ENCODE measurements around the gene DYNC1H1.

The DYNC1H1 gene

GRCh38 chr14:101964297-101965180, at the start of gene DYNC1H1:
TSS of gene DYNC1H1 (plus strand) at chr14:101964573. CDS start at chr14:101964692, 119 bp downstream.
- peak within 1 kb of the TSS; percentile 88 for H3K9ac ChIP-seq (ENCODE audit: insufficient read length)
- peaks cover 27% of the 10 kb centered on the region for H3K36me3 ChIP-seq (ENCODE audit: insufficient read depth, low read length)
- H3K4me3 ChIP-seq = peak within 1 kb of the TSS; percentile 87
- peak within 1 kb of the TSS; percentile 99 for H3K27ac ChIP-seq
- no peak for DNase-seq (ENCODE audit: low read depth, low spot score)
- TF ChIP-seq FOXP2 (optimal IDR thresholded peaks at IDR 0.05; ENCODE audit: control extremely low read depth, extremely low read length, insufficient read depth) = no peak
- TF ChIP-seq POLR2AphosphoS5 (IDR thresholded peaks at IDR 0.05; ENCODE audit: borderline replicate concordance, low read depth, low read length) = peak; percentile 98
- TF ChIP-seq EZH2 (IDR thresholded peaks at IDR 0.05) = no peak
- no peaks in the 10 kb centered on the region for H3K9me3 ChIP-seq (ENCODE audit: low read depth, low read length)

- H3K9me3 ChIP-seq (ENCODE audit: low read depth, low read length) = no peaks in the 10 kb centered on the region
- peaks cover 22% of the 10 kb centered on the region for H3K36me3 ChIP-seq (ENCODE audit: insufficient read depth, low read length)
- no peak overlapping the region for H3K27ac ChIP-seq
- H3K9ac ChIP-seq (ENCODE audit: insufficient read length) = no peak overlapping the region
- TF ChIP-seq POLR2AphosphoS5 (IDR thresholded peaks at IDR 0.05; ENCODE audit: borderline replicate concordance, low read depth, low read length) = no peak
- TF ChIP-seq EZH2 (IDR thresholded peaks at IDR 0.05) = no peak
- no peak for TF ChIP-seq FOXP2 (optimal IDR thresholded peaks at IDR 0.05; ENCODE audit: control extremely low read depth, extremely low read length, insufficient read depth)
- DNase-seq (ENCODE audit: low read depth, low spot score) = no peak
- no peak overlapping the region for H3K4me3 ChIP-seq
Observed at GRCh38 chr14:101915871-101916815, 48.2 kb upstream of the DYNC1H1 start.

GRCh38 chr14:101916816-101917412, 47.5 kb upstream of the DYNC1H1 start:
- TF ChIP-seq FOXP2 (optimal IDR thresholded peaks at IDR 0.05; ENCODE audit: control extremely low read depth, extremely low read length, insufficient read depth) = no peak
- no peak for TF ChIP-seq POLR2AphosphoS5 (IDR thresholded peaks at IDR 0.05; ENCODE audit: borderline replicate concordance, low read depth, low read length)
- DNase-seq (ENCODE audit: low read depth, low spot score) = no peak
- Histone ChIP-seq H3K27ac (no peak overlapping the region), H3K36me3 (ENCODE audit: insufficient read depth, low read length) (peaks cover 21% of the 10 kb centered on the region), H3K4me3 (no peak overlapping the region), H3K9ac (ENCODE audit: insufficient read length) (no peak overlapping the region), H3K9me3 (ENCODE audit: low read depth, low read length) (no peaks in the 10 kb centered on the region)

GRCh38 chr14:101917413-101918017, 46.9 kb upstream of the DYNC1H1 start:
- H3K9ac ChIP-seq (ENCODE audit: insufficient read length) = no peak overlapping the region
- H3K36me3 ChIP-seq (ENCODE audit: insufficient read depth, low read length) = peaks cover 15% of the 10 kb centered on the region
- DNase-seq (ENCODE audit: low read depth, low spot score) = no peak
- H3K4me3 ChIP-seq = no peak overlapping the region
- no peaks in the 10 kb centered on the region for H3K9me3 ChIP-seq (ENCODE audit: low read depth, low read length)
- no peak overlapping the region for H3K27ac ChIP-seq
- no peak for TF ChIP-seq FOXP2 (optimal IDR thresholded peaks at IDR 0.05; ENCODE audit: control extremely low read depth, extremely low read length, insufficient read depth)
- no peak for TF ChIP-seq POLR2AphosphoS5 (IDR thresholded peaks at IDR 0.05; ENCODE audit: borderline replicate concordance, low read depth, low read length)
- no peak for TF ChIP-seq EZH2 (IDR thresholded peaks at IDR 0.05)

GRCh38 chr14:101918065-101918989, 46.0 kb upstream of the DYNC1H1 start:
- Histone ChIP-seq H3K27ac (no peak overlapping the region), H3K9ac (ENCODE audit: insufficient read length) (no peak overlapping the region), H3K4me3 (no peak overlapping the region), H3K9me3 (ENCODE audit: low read depth, low read length) (no peaks in the 10 kb centered on the region), H3K36me3 (ENCODE audit: insufficient read depth, low read length) (peaks cover 9% of the 10 kb centered on the region)
- TF ChIP-seq FOXP2 (optimal IDR thresholded peaks at IDR 0.05; ENCODE audit: control extremely low read depth, extremely low read length, insufficient read depth) (no peak), EZH2 (IDR thresholded peaks at IDR 0.05) (no peak), POLR2AphosphoS5 (IDR thresholded peaks at IDR 0.05; ENCODE audit: borderline replicate concordance, low read depth, low read length) (no peak)
- DNase-seq (ENCODE audit: low read depth, low spot score) = no peak

GRCh38 chr14:101920271-101920670, 44.1 kb upstream of the DYNC1H1 start:
- TF ChIP-seq FOXP2 (optimal IDR thresholded peaks at IDR 0.05; ENCODE audit: control extremely low read depth, extremely low read length, insufficient read depth) = no peak
- TF ChIP-seq EZH2 (IDR thresholded peaks at IDR 0.05) = no peak
- no peak for TF ChIP-seq POLR2AphosphoS5 (IDR thresholded peaks at IDR 0.05; ENCODE audit: borderline replicate concordance, low read depth, low read length)
- H3K36me3 ChIP-seq (ENCODE audit: insufficient read depth, low read length) = peaks cover 7% of the 10 kb centered on the region
- H3K9me3 ChIP-seq (ENCODE audit: low read depth, low read length) = no peaks in the 10 kb centered on the region
- H3K4me3 ChIP-seq = no peak overlapping the region
- no peak overlapping the region for H3K27ac ChIP-seq
- H3K9ac ChIP-seq (ENCODE audit: insufficient read length) = no peak overlapping the region
- no peak for DNase-seq (ENCODE audit: low read depth, low spot score)

- no peak for DNase-seq (ENCODE audit: low read depth, low spot score)
- Histone ChIP-seq H3K9ac (ENCODE audit: insufficient read length) (no peak overlapping the region), H3K4me3 (no peak overlapping the region), H3K36me3 (ENCODE audit: insufficient read depth, low read length) (peaks cover 9% of the 10 kb centered on the region), H3K9me3 (ENCODE audit: low read depth, low read length) (no peaks in the 10 kb centered on the region), H3K27ac (0 out of 2 replicates have a peak overlapping the region, but pooled peaks have one; percentile 19)
- no peak for TF ChIP-seq FOXP2 (optimal IDR thresholded peaks at IDR 0.05; ENCODE audit: control extremely low read depth, extremely low read length, insufficient read depth)
- no peak for TF ChIP-seq EZH2 (IDR thresholded peaks at IDR 0.05)
- TF ChIP-seq POLR2AphosphoS5 (IDR thresholded peaks at IDR 0.05; ENCODE audit: borderline replicate concordance, low read depth, low read length) = no peak
Observed at GRCh38 chr14:101922866-101923265, 41.5 kb upstream of the DYNC1H1 start.

All from SK-N-MC (cell line).